Suprapubic skin (tissue), 4 donors: ENCODE measurements around the gene MTX1. TPM values are rescaled to one million over a fixed set of nuclear protein-coding genes. Genes with fewer than 3 reads are reported as not detected.

Source experiments
- DNase-seq, 2 donors: peaks; one replicate each; pipeline ENCODE4 v3.0.0-alpha.2; 2019; ENCODE audit warnings: low spot score in 2 of 2
- H3K27ac ChIP-seq: fragments of 200-600 bp; sonication (generic); one replicate; pipeline ENCODE4 v1.5.1; 2019
- H3K27me3 ChIP-seq: fragments of 200-600 bp; sonication (generic); one replicate; pipeline ENCODE4 v1.5.1; 2019
- H3K36me3 ChIP-seq: fragments of 200-600 bp; sonication (generic); one replicate; pipeline ENCODE4 v1.5.1; 2019
- H3K4me1 ChIP-seq: fragments of 200-600 bp; sonication (generic); one replicate; pipeline ENCODE4 v1.5.1; 2019
- H3K4me3 ChIP-seq: fragments of 200-600 bp; sonication (generic); one replicate; pipeline ENCODE4 v1.5.1; 2019; ENCODE audit warnings: mild to moderate bottlenecking
- H3K9me3 ChIP-seq: fragments of 200-600 bp; sonication (generic); one replicate; pipeline ENCODE4 v1.5.1; 2019
- EP300 ChIP-seq: sonication (generic); formaldehyde crosslinking; IDR thresholded peaks from one replicate; pipeline ENCODE4 v1.6.1; 2017; ENCODE audit warnings: antibody characterized with exemption
- POLR2A ChIP-seq, 2 donors: fragments of 450-650 bp; IDR thresholded peaks; one replicate each; pipeline ENCODE4 v1.6.1; 2017; ENCODE audit warnings: antibody characterized with exemption in 2 of 2, mild to moderate bottlenecking in 2 of 2, moderate library complexity in 2 of 2
- POLR2AphosphoS5 ChIP-seq, 3 donors: sonication (generic); formaldehyde crosslinking; IDR thresholded peaks; one replicate each; pipeline ENCODE4 v1.6.1; 2017; ENCODE audit warnings: antibody characterized with exemption in 3 of 3
- WGBS: methylation state at CpG from one replicate; pipeline ENCODE4 v1.1.5; 2018; 5-methylcytosine and 5-hydroxymethylcytosine counted together
- total RNA-seq, 4 donors: library from RNA; depleted of rRNA; stranded (reverse); fragments of >200 nt; gene quantifications; one replicate each; pipeline ENCODE4 v1.1.0, GENCODE V29; 2016
- TF ChIP-seq, protein P1 (sequence below), 2 donors: fragments of 200-600 bp in 1 of 2; fragments of 450-650 bp in 1 of 2; sonication (generic) in 1 of 2; IDR thresholded peaks; one replicate each; pipeline ENCODE4 v1.5.1; 2016 to 2019; ENCODE audit warnings: antibody characterized with exemption in 2 of 2, mild to moderate bottlenecking in 1 of 2, moderate library complexity in 1 of 2

Gene MTX1
- total RNA-seq, 4 donors from 2014 or later: 19.8 to 51.7 (median 36.9) TPM

DNA sequence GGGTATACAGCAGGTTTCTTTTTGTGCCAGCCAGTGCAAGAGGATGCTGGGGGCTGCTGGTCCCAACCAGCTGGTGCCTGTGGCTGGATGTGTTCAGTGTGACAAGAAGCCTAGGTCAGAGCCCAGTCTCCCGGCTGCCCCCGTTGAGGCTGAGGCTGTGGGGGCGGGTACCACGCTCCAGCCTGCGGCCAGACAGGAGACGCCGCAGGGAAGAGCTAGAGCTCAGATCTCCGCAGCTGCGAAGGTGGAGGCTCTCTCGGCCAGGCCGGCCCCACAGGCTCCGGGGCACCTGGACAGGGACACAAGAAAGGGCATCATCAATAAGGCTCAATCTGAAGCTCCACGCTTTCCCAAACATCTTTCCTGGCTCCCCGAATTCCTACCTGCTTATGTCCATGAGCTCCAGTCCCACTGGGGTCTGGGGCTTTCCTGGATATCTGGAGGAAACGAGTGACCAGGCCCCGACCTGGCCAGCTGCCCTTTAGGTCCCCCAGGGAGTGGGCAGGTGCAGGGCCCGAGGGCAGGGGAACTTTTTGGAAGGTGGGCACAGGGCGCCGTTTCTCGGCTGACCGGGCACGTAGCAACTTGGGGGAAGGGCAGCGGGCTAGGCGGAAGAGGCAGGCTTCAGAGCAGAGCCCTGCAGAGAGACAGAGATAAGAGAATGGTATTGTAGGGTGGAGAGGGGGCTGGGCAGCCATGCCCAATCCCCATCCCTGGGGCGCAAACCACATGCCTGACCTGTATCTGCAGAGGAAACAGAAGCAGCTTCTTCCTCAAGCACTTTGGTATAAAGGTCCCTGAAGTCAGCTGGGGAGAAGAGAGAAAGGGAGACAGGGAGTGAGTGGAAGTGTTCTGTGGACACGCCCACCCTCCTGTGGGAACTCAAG, 39.4 kb downstream of the MTX1 start:
- Histone ChIP-seq H3K4me1 (peaks cover 38% of the 10 kb centered on the region), H3K27me3 (no peaks in the 10 kb centered on the region), H3K9me3 (no peaks in the 10 kb centered on the region), H3K36me3 (peaks cover 12% of the 10 kb centered on the region), H3K27ac (no peak overlapping the region), H3K4me3 (no peak overlapping the region)
- no peak for DNase-seq
- WGBS: 90% methylated on average over 12 of the region's 26 CpGs
- TF ChIP-seq, protein P1, sequence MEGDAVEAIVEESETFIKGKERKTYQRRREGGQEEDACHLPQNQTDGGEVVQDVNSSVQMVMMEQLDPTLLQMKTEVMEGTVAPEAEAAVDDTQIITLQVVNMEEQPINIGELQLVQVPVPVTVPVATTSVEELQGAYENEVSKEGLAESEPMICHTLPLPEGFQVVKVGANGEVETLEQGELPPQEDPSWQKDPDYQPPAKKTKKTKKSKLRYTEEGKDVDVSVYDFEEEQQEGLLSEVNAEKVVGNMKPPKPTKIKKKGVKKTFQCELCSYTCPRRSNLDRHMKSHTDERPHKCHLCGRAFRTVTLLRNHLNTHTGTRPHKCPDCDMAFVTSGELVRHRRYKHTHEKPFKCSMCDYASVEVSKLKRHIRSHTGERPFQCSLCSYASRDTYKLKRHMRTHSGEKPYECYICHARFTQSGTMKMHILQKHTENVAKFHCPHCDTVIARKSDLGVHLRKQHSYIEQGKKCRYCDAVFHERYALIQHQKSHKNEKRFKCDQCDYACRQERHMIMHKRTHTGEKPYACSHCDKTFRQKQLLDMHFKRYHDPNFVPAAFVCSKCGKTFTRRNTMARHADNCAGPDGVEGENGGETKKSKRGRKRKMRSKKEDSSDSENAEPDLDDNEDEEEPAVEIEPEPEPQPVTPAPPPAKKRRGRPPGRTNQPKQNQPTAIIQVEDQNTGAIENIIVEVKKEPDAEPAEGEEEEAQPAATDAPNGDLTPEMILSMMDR (IDR thresholded peaks at IDR 0.05): no peak
- no peak for TF ChIP-seq POLR2AphosphoS5 (IDR thresholded peaks at IDR 0.05)
- no peak for TF ChIP-seq EP300
- no peak for TF ChIP-seq POLR2A (IDR thresholded peaks at IDR 0.05)

DNA sequence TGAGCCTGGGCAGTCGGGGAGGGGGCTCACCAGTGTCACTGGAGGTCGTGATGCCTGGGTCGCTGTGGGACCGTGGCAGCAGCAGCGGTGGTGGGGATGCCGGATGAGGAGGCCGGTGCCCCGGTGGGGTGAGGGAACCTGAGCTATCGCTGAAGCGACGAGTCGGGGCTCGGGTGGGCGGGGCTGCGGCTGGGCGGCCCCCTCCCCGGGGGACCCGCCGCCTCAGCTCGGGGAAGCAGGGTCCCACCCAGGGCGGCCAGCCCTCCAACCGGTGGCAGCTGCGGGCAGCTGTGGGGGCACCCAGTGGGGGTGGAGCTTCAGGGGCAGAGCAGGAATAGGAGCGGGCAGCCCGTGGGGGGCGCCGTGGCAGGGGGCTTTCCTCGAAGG, 41.7 kb downstream of the MTX1 start:
- no peak for TF ChIP-seq POLR2A (IDR thresholded peaks at IDR 0.05)
- TF ChIP-seq POLR2AphosphoS5 (IDR thresholded peaks at IDR 0.05): no peak
- no peak for TF ChIP-seq EP300
- DNase-seq: no peak
- Histone ChIP-seq H3K4me1 (peaks cover 37% of the 10 kb centered on the region), H3K4me3 (peak overlapping the region; percentile 42), H3K9me3 (no peaks in the 10 kb centered on the region), H3K36me3 (peaks cover 12% of the 10 kb centered on the region), H3K27me3 (no peaks in the 10 kb centered on the region), H3K27ac (no peak overlapping the region)
- 50% methylated on average over 16 of the region's 28 CpGs for WGBS

DNA sequence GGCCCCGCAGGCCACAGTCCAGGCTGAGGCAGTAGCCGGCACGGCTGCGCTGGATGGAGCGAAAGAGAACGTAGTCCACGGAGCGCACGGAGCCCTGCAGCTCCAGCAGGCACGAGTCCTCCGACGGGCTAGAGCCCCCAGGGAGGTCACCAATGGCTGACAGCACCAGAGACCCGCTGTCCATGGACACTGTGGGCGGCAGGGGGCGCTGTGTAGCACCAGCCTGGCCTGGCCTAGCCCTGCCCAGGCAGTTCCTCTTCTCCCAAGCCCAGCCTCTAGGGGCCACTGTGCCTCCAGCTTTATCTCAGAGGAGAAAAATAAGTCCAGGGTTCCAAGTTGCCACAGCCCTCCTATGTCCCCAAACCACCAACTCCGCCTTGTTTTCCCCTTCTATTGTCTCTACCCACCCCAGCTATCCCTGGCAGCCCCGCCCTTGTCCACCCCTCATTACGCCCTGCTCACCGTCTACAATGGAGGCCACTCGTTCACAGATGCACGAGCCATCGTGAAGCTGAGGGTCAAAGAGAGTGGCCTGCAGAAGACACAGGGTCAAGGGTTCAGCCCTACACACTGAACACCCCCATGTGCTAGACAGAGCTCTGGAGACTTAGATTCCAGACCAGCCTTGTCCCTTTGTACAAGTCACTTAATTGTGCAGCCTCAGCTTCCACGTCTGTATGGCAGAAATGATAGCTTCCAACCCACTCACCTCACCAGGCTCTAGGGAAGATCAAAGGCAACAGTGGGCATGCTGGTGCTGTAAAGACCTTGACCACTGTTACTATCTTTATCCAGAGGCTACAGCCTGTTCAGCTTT, 42.3 kb downstream of the MTX1 start:
- peak; percentile 94 to 95 for DNase-seq
- TF ChIP-seq EP300: no peak
- TF ChIP-seq, protein P1 (IDR thresholded peaks at IDR 0.05): peak; percentile 99 to 100
- no peak for TF ChIP-seq POLR2A (IDR thresholded peaks at IDR 0.05)
- TF ChIP-seq POLR2AphosphoS5 (IDR thresholded peaks at IDR 0.05): no peak
- Histone ChIP-seq H3K27me3 (no peaks in the 10 kb centered on the region), H3K27ac (no peak overlapping the region), H3K4me1 (peaks cover 38% of the 10 kb centered on the region), H3K4me3 (peak overlapping the region; percentile 42), H3K9me3 (no peaks in the 10 kb centered on the region), H3K36me3 (peaks cover 12% of the 10 kb centered on the region)
- WGBS: 30% methylated on average over 11 of the region's 23 CpGs

DNA sequence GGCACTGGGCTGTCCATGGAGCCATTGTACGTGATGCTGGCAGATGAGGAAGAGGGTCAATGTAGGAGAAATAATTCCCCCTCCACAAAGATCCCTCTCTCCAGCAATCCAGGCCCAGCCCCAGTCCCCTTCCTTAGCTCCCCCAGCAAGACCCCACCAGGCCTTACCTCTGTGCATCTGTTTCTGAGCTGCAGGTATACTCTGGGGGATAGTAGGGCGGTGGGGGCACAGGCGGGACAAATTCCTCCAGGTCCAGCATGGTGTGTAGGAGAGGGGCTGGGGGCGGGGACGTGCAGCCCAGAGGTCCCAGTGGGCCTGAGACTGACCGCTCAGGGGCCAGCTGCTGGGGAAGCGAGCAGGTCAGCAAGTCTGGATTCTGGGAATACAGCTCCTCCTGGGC, 43.1 kb downstream of the MTX1 start:
- 84% methylated on average over 7 of the region's 7 CpGs for WGBS
- H3K9me3 ChIP-seq: no peaks in the 10 kb centered on the region
- no peak overlapping the region for H3K4me3 ChIP-seq
- no peak for DNase-seq
- H3K4me1 ChIP-seq: peaks cover 45% of the 10 kb centered on the region
- H3K27ac ChIP-seq: no peak overlapping the region
- TF ChIP-seq POLR2AphosphoS5 (IDR thresholded peaks at IDR 0.05) (no peak), POLR2A (IDR thresholded peaks at IDR 0.05) (no peak), EP300 (no peak)
- TF ChIP-seq, protein P1 (IDR thresholded peaks at IDR 0.05): no peak
- H3K27me3 ChIP-seq: no peaks in the 10 kb centered on the region
- peaks cover 12% of the 10 kb centered on the region for H3K36me3 ChIP-seq

DNA sequence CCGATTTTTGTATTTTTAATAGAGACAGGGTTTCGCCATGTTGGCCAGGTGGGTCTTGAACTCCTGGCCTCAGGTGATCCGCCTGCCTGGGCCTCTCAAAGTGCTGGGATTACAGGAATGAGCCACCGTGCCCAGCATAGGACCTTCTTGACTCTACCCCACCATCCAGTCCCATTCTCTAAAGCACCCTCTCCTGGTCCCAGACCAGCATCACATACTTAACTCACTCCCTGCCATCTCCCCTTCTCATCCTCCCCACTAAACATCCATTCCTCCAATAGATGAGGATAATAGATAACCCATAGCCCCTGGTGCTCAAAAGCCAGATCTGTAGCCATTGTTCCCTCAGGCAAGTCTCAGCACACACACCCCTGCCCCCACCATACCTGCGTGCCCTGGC, 44.7 kb downstream of the MTX1 start:
- no peaks in the 10 kb centered on the region for H3K9me3 ChIP-seq
- H3K4me1 ChIP-seq: peaks cover 50% of the 10 kb centered on the region
- DNase-seq: no peak
- WGBS: 86% methylated on average over 5 of the region's 5 CpGs
- peaks cover 9% of the 10 kb centered on the region for H3K36me3 ChIP-seq
- H3K4me3 ChIP-seq: no peak overlapping the region
- H3K27me3 ChIP-seq: no peaks in the 10 kb centered on the region
- TF ChIP-seq EP300: no peak
- TF ChIP-seq, protein P1 (IDR thresholded peaks at IDR 0.05): no peak
- TF ChIP-seq POLR2A (IDR thresholded peaks at IDR 0.05): no peak
- no peak for TF ChIP-seq POLR2AphosphoS5 (IDR thresholded peaks at IDR 0.05)
- no peak overlapping the region for H3K27ac ChIP-seq
